ENCODE results near the gene RAB3IL1.

The RAB3IL1 gene

GRCh38 chr11:61903845-61904244, 13.5 kb downstream of the RAB3IL1 start:
- DNase-seq: no peak

DNA sequence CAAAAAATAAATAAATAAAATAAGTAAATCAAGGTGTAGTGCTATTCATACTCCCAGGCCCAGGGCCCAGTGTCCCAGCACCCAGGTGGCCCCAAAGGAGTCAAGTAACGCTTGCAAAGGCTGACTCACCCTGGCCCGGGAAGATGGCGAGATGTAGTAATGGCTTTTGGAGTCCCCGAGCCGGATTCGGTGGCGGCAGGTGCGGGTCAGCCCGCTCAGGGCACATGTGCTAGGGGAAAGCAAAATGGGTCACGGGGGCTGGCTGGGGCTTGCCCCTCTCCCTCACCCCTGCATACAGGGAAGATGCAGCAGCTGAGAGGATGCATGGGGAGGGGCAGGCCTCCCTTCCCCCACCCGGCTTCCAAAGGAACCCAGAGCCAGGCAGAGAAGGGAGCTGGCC, 15.1 kb downstream of the RAB3IL1 start:
- no peak for DNase-seq

- no peak for DNase-seq
Measured at GRCh38 chr11:61901397-61901796, 16.0 kb downstream of the RAB3IL1 start.

DNA sequence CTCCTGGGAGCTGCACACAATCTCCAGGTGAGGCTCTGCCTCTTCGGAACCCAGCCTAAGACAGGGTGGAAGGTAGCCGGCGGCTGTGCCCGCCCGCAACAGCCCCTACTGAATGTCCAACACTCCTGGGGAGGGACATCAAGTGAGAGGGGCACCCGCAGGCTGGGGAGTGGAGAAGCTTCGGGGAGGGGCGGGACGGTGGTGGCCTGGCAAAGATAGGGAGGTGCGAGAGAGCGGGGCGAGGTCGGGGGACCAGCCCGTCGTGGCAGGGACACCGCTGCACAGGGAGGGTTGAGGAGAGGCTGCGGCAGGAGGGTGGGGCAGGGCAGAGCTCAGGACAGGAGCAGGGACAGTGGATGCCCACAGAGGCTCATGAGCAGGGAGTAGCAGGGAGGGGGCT, 17.1 kb downstream of the RAB3IL1 start:
- DNase-seq: no peak

GRCh38 chr11:61899146-61899841, 18.1 kb downstream of the RAB3IL1 start:
- DNase-seq: peak; percentile 100

- DNase-seq: no peak
Measured at GRCh38 chr11:61898247-61898582, 19.2 kb downstream of the RAB3IL1 start.

GRCh38 chr11:61897387-61898246, 19.7 kb downstream of the RAB3IL1 start:
- DNase-seq: peak; percentile 92

GRCh38 chr11:61896665-61897386, 20.5 kb downstream of the RAB3IL1 start:
- DNase-seq: no peak

- DNase-seq: no peak
Measured at GRCh38 chr11:61895718-61896059, 21.7 kb downstream of the RAB3IL1 start.

DNA sequence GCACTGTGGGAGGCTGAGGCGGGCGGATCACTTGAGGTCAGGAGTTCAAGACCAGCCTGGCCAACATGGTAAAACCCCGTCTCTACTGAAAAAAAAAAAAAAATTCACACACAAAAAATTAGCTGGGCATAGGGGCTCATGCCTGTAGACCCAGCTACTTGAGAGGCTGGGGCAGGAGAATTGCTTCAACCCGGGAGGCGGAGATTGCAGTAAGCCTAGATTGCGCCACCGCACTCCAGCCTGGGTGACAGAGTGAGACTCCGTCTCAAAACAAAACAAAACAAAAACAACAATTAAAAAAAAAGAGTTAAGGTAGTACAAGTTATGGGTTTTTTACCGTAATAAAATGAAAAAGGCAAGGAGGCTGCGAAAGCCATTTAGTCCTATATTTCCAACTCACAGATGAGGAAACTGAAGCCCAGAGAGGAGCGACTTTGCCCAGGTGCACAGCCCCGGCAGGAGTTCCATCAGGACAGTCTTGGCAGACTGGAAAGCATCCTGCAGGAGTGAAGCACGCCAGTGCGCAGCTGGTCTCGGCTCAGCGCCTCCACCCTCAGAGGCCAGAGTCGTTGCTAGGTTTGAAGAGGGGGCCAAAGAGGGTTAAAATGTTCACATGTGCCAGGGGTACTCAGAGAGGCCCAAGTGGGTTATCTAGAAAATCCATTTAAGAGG, 22.2 kb downstream of the RAB3IL1 start:
- DNase-seq: no peak

GRCh38 chr11:61893981-61894380, 23.4 kb downstream of the RAB3IL1 start:
- no peak for DNase-seq

DNA sequence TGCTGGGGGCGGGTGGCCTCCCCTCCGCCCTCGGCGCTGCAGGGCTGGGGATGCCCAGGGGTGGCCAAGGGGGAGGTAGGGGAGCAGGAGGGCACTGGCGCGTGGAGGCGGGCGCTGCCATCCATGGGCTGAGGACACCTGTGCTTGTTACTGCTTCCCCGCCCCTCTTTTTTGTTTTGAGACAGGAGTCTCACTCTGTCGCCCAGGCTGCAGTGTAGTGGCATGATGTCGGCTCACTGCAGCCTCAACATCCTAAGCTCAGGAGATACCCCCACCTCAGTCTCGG, 25.3 kb downstream of the RAB3IL1 start:
- no peak for DNase-seq

- peak; percentile 80 for DNase-seq
Measured at GRCh38 chr11:61891331-61892084, 25.9 kb downstream of the RAB3IL1 start, which contains the start of gene FADS3. FADS3 (minus strand) TSS chr11:61891545; CDS start chr11:61891381, 164 bp downstream.

DNA sequence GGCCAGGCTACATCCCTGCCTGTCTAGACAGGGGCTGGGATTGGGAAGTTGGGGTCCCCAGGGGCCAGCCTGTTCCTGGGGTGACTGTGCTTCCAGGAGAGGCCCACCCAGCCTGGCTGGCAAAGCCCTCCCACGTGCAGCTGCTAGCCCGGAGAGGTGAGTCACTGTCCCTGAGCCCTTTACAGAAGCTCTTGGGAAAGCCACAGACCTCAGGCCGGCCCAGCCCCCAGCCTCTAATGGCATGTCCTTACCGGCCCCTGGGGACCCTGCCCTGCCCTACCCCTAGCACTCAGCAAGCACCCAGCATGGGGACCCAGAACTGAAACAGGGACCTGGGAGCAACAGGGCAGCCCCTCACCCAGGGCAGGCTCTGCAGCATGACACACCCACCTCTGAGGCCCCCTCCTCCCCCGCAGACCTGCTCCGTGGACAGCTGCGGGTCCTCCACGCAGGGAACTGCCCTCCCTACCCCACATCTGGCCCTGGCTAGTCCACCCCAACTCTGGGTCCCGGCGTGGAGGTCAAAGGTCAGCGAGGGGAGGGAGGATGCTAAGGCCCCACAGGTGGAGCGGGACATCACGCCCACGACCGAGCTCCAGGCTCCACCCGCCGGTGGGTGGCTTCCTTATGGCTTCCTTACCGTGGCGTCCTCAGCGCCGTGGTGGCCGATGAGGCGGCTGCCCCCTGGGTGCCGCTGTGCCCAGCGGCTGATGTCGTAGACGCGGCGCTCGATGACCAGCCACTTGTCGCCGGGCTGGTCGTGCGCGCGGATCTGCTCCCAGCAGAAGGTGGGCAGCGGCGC, 26.6 kb downstream of the RAB3IL1 start:
- peak; percentile 60 for DNase-seq

- DNase-seq: no peak
Measured at GRCh38 chr11:61889831-61890230, 27.5 kb downstream of the RAB3IL1 start.

DNA sequence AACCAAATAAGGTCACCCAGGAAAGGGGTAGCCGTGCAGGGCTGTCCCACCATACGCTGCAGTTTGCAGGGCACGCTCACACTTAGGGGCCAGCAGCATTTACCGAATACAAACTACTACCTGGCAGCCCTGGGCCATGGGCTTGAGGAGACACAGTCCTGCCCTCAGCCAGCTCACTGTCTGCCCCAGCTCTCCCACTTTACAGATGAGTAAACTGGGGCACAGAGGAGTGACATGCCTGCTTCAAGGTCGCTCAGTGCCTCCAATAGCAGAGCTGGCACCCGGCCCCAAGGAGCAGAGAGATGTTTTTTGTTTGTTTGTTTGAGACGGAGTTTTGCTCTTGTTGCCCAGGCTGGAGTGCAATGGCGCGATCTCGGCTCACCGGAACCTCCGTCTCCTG, 28.8 kb downstream of the RAB3IL1 start:
- DNase-seq: no peak

DNA sequence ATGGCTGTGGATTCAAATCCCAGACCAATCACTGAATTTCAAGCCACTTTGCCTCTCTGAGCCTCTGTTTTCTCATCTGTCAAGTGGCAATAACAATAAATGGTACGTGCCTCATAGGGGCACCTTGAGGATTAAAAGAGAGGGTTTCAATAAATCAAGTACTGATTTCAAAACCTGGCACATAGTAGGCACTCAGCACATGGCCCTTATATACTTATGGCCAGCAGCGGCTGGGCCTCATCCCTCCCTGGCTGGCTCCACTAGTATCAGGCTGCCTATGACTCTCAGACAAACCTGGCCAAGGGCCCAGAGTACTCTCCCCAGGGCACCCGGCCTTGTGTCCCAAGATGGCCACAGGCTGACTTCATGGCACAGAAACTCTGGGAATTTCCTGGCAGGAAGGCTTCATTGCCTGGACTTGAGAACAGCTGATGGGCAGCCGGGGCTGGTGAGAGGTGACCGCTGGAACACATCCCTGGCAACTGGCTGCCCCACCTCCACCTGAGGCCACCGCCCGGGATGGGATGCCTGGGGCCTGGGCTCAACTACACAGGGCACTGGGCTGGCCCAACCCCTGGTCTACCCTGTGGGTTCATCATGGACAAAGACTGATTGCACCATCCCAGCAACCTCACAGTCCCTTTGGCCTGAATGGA, 29.4 kb downstream of the RAB3IL1 start:
- DNase-seq: no peak

- no peak for DNase-seq
Measured at GRCh38 chr11:61886643-61887042, 30.7 kb downstream of the RAB3IL1 start.

DNA sequence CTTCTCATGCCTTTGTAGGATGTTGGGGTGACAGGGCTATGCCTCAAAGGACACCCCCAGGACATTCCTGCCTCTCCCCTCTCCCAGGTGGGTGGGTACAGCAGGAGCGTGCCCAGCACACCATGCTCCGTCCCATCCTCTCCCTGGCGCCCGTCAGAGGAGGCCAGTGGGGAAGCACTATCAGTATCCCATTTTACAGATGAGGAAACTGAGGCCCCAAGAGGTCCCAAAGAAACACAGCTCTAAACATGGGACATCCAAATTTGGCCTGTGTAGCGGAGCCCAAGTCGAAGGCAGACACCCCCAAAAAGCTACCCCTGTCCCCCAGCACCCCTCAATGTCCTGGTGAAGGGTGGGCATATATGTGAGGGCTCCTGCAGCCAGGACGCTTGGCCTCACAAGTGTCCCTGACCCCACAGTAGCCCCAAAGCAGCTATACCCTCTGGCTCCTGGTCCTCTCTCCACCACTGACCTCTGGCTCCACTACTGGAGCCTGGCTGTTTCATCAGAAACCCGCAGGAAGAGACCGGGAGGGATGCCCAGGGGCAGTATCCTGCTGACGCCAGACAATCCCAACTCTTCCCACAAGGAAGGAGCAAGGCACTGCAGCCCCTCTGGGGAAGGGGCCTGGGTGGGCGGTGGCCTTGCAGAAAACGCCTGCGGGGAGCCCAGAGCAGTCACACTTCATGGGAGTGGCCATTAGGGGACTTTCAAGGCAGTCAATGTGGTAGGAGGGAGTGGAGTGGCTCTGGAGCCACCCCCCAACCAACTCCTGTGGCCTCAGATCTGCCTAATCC, 31.4 kb downstream of the RAB3IL1 start:
- no peak for DNase-seq

DNA sequence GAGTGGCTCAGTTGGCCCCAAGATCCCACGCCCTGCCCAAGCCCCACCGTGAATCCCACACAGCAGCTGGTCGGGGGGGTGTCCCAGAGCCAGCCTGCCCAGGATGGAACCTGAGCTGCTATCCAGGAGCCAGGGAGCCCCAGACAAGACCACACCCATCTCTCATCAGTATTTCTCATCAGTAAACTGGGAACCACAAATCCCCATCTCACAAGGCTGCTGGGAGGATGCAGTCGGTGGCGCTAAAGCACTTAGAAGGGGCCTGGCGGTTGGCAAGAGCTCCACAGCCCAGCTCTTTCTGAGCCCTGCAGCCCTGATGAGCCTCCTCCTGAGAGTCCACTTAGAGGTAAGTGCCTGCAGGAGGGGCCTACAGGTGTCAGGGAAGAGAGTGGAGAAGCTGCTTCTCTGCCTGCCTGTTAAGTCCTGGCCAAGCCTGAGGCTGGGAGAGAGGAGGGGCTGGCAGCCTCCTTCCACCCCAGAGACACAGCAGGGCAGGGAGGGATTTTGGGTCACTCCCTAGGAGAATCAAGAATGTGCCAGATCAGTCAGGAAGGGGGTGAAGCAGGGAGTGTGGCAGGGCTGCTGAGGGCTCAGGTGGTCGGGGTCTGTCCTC, 32.1 kb downstream of the RAB3IL1 start:
- no peak for DNase-seq
